Urinary bladder (tissue), 4 donors: Measurements from ENCODE around the gene TMEM175. TPM values are rescaled to one million over a fixed set of nuclear protein-coding genes. Genes with fewer than 3 reads are reported as not detected.

Experiments
- DNase-seq: peaks from one replicate; pipeline ENCODE4 v3.0.0-alpha.2; 2015; ENCODE audit errors: extremely low spot score
- H3K27ac ChIP-seq: one replicate; pipeline ENCODE4 v1.5.1; 2013; ENCODE audit warnings: low read depth, mild to moderate bottlenecking, moderate library complexity
- H3K36me3 ChIP-seq: one replicate; pipeline ENCODE4 v1.6.1; 2013; ENCODE audit warnings: mild to moderate bottlenecking, moderate library complexity; ENCODE audit not compliant: insufficient read depth
- H3K4me1 ChIP-seq: one replicate; pipeline ENCODE4 v1.6.1; 2013; ENCODE audit warnings: mild to moderate bottlenecking, moderate library complexity; ENCODE audit not compliant: insufficient read depth
- H3K4me3 ChIP-seq: one replicate; pipeline ENCODE4 v1.5.1; 2013; ENCODE audit warnings: low read depth, low read length
- WGBS: extraction: QIAGEN DNeasy Blood & Tissue Kit; methylation state at CpG from one replicate; pipeline ENCODE4 v1.1.7; 2013; 5-methylcytosine and 5-hydroxymethylcytosine counted together
- polyA plus RNA-seq: library from polyadenylated mRNA; stranded (reverse); fragments of 200-250 nt; gene quantifications from one replicate; pipeline ENCODE4 v1.2.3, GENCODE V29; 2013
- total RNA-seq: library from RNA; depleted of rRNA; stranded (reverse); fragments of >200 nt; gene quantifications from one replicate; pipeline ENCODE4 v1.2.3, GENCODE V29; 2014
- donor health status: healthy with polysubstance abuse.
- donor health status: healthy.

Gene TMEM175
- total and polyA plus RNA-seq, 2 donors: 16.8 to 32.8 TPM

GRCh38 chr4:950136-951020, 18.1 kb downstream of the TMEM175 start:
- Histone ChIP-seq H3K4me3 (no peak overlapping the region), H3K36me3 (peaks cover 3% of the 10 kb centered on the region), H3K27ac (no peak overlapping the region), H3K4me1 (no peaks in the 10 kb centered on the region)
- DNase-seq: no peak
- 91% methylated on average over 30 of the region's 30 CpGs for WGBS

- Histone ChIP-seq H3K4me1 (no peaks in the 10 kb centered on the region), H3K27ac (no peak overlapping the region), H3K4me3 (no peak overlapping the region), H3K36me3 (peaks cover 3% of the 10 kb centered on the region)
- 69% methylated on average over 7 of the region's 7 CpGs for WGBS
- DNase-seq: no peak
These were observed 18.9 kb downstream of the TMEM175 start for GRCh38 chr4:951186-951585.

GRCh38 chr4:951594-952468, 19.6 kb downstream of the TMEM175 start:
- 84% methylated on average over 23 of the region's 23 CpGs for WGBS
- Histone ChIP-seq H3K27ac (no peak overlapping the region), H3K4me1 (no peaks in the 10 kb centered on the region), H3K36me3 (peaks cover 3% of the 10 kb centered on the region), H3K4me3 (no peak overlapping the region)
- no peak for DNase-seq

GRCh38 chr4:952881-953573, 20.8 kb downstream of the TMEM175 start:
- Histone ChIP-seq H3K4me1 (no peaks in the 10 kb centered on the region), H3K4me3 (no peak overlapping the region), H3K36me3 (peaks cover 3% of the 10 kb centered on the region), H3K27ac (no peak overlapping the region)
- WGBS: 94% methylated on average over 28 of the region's 28 CpGs
- DNase-seq: no peak

- H3K27ac ChIP-seq: no peak overlapping the region
- H3K4me3 ChIP-seq: no peak overlapping the region
- no peak for DNase-seq
- no peaks in the 10 kb centered on the region for H3K4me1 ChIP-seq
- H3K36me3 ChIP-seq: peaks cover 3% of the 10 kb centered on the region
- 98% methylated on average over 13 of the region's 13 CpGs for WGBS
These were observed 21.3 kb downstream of the TMEM175 start for GRCh38 chr4:953574-953915.

- Histone ChIP-seq H3K27ac (no peak overlapping the region), H3K4me3 (no peak overlapping the region), H3K36me3 (peaks cover 3% of the 10 kb centered on the region), H3K4me1 (no peaks in the 10 kb centered on the region)
- no peak for DNase-seq
- 93% methylated on average over 17 of the region's 17 CpGs for WGBS
These were observed 22.2 kb downstream of the TMEM175 start for GRCh38 chr4:954211-955020.

- DNase-seq: no peak
- Histone ChIP-seq H3K36me3 (peaks cover 3% of the 10 kb centered on the region), H3K4me1 (no peaks in the 10 kb centered on the region), H3K4me3 (no peak overlapping the region), H3K27ac (no peak overlapping the region)
- 92% methylated on average over 33 of the region's 33 CpGs for WGBS
These were observed 23.1 kb downstream of the TMEM175 start for GRCh38 chr4:955161-955921.

GRCh38 chr4:955931-956381, 23.7 kb downstream of the TMEM175 start:
- Histone ChIP-seq H3K27ac (no peak overlapping the region), H3K4me1 (no peaks in the 10 kb centered on the region), H3K4me3 (no peak overlapping the region), H3K36me3 (peaks cover 3% of the 10 kb centered on the region)
- 75% methylated on average over 12 of the region's 12 CpGs for WGBS
- no peak for DNase-seq

- WGBS: 84% methylated on average over 14 of the region's 14 CpGs
- H3K36me3 ChIP-seq: peaks cover 8% of the 10 kb centered on the region
- H3K4me3 ChIP-seq: no peak overlapping the region
- no peak for DNase-seq
- no peak overlapping the region for H3K27ac ChIP-seq
- no peaks in the 10 kb centered on the region for H3K4me1 ChIP-seq
These were observed 24.4 kb downstream of the TMEM175 start for GRCh38 chr4:956531-957230.

- no peak for DNase-seq
- Histone ChIP-seq H3K36me3 (peaks cover 10% of the 10 kb centered on the region), H3K4me3 (no peak overlapping the region), H3K4me1 (no peaks in the 10 kb centered on the region), H3K27ac (no peak overlapping the region)
- 75% methylated on average over 8 of the region's 8 CpGs for WGBS
These were observed 24.9 kb downstream of the TMEM175 start for GRCh38 chr4:957231-957580.

GRCh38 chr4:957581-958313, 25.5 kb downstream of the TMEM175 start:
- Histone ChIP-seq H3K4me3 (no peak overlapping the region), H3K4me1 (no peaks in the 10 kb centered on the region), H3K27ac (no peak overlapping the region), H3K36me3 (peaks cover 11% of the 10 kb centered on the region)
- DNase-seq: no peak
- WGBS: 93% methylated on average over 45 of the region's 45 CpGs
